Measurements from ENCODE around the gene UBP1.
"Not testable (repeated sequence)": the region's sequence is repeated elsewhere in the genome, so short reads cannot be mapped to it uniquely, and the experiment has no call there.

UBP1 gene

DNA sequence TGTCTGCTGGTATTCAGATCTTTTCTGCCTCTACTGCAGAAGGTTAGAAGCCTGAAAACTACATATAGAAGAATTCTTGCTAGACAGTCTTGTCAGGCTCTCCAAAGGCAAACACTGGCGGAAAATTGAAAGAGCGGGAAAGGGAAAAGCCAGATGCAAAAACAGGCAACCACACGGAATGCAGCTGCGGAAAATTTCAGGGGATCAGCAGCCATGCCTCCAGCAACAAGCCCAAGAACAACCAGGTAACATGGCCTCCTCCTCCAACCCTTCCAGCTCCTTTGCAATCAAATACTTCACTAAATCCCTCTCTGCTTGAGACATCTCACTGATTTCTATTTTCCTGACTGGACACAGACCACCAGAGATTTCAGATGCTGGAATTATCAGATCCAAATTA lies 9.6 kb downstream of the UBP1 start:
- TF ChIP-seq ZNF501 (tag by site-specific recombination; IDR thresholded peaks at IDR 0.05) = 0 out of 2 replicates have a peak, but pooled peaks have one; percentile 3
- TF ChIP-seq, protein P1, sequence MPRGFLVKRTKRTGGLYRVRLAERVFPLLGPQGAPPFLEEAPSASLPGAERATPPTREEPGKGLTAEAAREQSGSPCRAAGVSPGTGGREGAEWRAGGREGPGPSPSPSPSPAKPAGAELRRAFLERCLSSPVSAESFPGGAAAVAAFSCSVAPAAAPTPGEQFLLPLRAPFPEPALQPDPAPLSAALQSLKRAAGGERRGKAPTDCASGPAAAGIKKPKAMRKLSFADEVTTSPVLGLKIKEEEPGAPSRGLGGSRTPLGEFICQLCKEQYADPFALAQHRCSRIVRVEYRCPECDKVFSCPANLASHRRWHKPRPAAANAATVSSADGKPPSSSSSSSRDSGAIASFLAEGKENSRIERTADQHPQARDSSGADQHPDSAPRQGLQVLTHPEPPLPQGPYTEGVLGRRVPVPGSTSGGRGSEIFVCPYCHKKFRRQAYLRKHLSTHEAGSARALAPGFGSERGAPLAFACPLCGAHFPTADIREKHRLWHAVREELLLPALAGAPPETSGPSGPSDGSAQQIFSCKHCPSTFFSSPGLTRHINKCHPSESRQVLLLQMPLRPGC (tag by site-specific recombination; IDR thresholded peaks at IDR 0.05) = no peak
- Histone ChIP-seq H3K36me3 (ENCODE audit: control insufficient read depth in 2 of 2, insufficient read depth in 1 of 2, low read length in 2 of 2) (no peaks in the 10 kb centered on the region), H3K9me3 (ENCODE audit: control insufficient read depth, insufficient read depth, low read depth, low read length) (no peaks in the 10 kb centered on the region), H3K27ac (ENCODE audit: extremely low read depth, low read depth, low read length) (no peak overlapping the region), H3K4me1 (ENCODE audit: control insufficient read depth, insufficient read depth, low read length) (peaks cover 13% of the 10 kb centered on the region), H3K4me3 (ENCODE audit: low read depth, low read length) (no peak overlapping the region)
- CTCF ChIA-PET = no interaction called here
- POLR2A ChIA-PET = interaction anchor here (1.6 kb wide), 1 partner anchor 10 kb away, joined by 4 read pairs; the partner anchor contains the start of gene UBP1

DNA sequence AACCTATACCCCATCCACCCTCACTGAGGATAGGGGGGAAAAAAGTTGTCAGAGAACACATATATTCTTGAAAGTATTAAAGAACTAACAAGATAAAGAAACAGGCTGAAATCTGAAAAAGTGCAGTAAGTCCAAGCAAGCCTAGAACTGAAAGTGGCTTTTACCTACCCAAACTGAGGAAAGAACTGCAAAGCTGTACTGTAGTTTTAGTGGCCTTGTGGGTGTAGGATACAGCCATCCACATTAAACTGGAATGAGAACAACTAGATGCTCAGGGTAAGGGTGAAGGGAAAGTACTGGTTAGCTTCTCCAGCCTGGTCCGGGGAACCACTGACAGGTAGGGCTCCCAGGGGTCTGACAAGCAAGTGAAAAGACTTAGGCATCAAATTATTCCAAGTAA lies 10.1 kb downstream of the UBP1 start:
- POLR2A ChIA-PET = interaction anchor here (0.9 to 1.6 kb wide), 2 partner anchors 9 to 10 kb away, joined by 3 to 4 read pairs; partner anchors contain the start of gene UBP1
- no peaks in the 10 kb centered on the region for H3K36me3 ChIP-seq (ENCODE audit: control insufficient read depth in 2 of 2, insufficient read depth in 1 of 2, low read length in 2 of 2)
- peaks cover 11% of the 10 kb centered on the region for H3K4me1 ChIP-seq (ENCODE audit: control insufficient read depth, insufficient read depth, low read length)
- TF ChIP-seq SETDB1 (IDR thresholded peaks at IDR 0.05; ENCODE audit: insufficient read length, low read length) (no peak), HOXC10 (CRISPR knock-in tag; IDR thresholded peaks at IDR 0.05) (no peak), ZNF501 (tag by site-specific recombination; IDR thresholded peaks at IDR 0.05) (0 out of 2 replicates have a peak, but pooled peaks have one; percentile 0), HOXA7 (CRISPR knock-in tag; IDR thresholded peaks at IDR 0.05; ENCODE audit: borderline replicate concordance) (no peak), ZNF335 (tag by site-specific recombination; conservative IDR thresholded peaks at IDR 0.05) (no peak), ZNF660 (tag by site-specific recombination; IDR thresholded peaks at IDR 0.05) (no peak)
- CTCF ChIA-PET = no interaction called here
- H3K4me3 ChIP-seq (ENCODE audit: low read depth, low read length) = no peak overlapping the region
- H3K9me3 ChIP-seq (ENCODE audit: control insufficient read depth, insufficient read depth, low read depth, low read length) = no peaks in the 10 kb centered on the region
- no peak overlapping the region for H3K27ac ChIP-seq (ENCODE audit: extremely low read depth, low read depth, low read length)

DNA sequence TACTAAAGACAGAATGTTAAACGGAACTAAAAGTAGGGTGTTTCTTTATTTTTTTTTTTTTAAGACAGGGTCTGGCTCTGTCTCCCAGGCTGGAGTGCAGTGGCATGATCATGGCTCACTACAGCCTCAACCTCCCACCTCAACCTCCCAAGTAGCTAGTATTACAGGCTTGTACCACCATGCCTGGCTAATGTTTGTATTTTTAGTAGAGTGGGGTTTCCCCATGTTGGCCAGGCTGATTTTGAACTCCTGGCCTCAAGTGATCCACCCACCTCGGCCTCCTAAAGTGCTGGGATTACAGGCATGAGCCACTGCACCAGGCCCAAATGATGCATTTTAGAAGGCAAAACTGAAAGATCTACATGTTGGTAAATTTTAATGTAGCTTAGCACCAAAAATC lies 10.9 kb downstream of the UBP1 start:
- peaks cover 11% of the 10 kb centered on the region for H3K4me1 ChIP-seq (ENCODE audit: control insufficient read depth, insufficient read depth, low read length)
- POLR2A ChIA-PET = interaction anchor here (0.9 to 1.6 kb wide), 2 partner anchors 9 to 11 kb away, joined by 3 to 4 read pairs; partner anchors contain the start of gene UBP1
- H3K9me3 ChIP-seq (ENCODE audit: control insufficient read depth, insufficient read depth, low read depth, low read length); H3K4me3 ChIP-seq (ENCODE audit: low read depth, low read length); H3K27ac ChIP-seq (ENCODE audit: extremely low read depth, low read depth, low read length); H3K36me3 ChIP-seq (ENCODE audit: control insufficient read depth in 2 of 2, insufficient read depth in 1 of 2, low read length in 2 of 2); CTCF ChIA-PET: not testable (repeated sequence)
- TF ChIP-seq GLIS1 (tag by site-specific recombination; IDR thresholded peaks at IDR 0.05) = peak; percentile 40

DNA sequence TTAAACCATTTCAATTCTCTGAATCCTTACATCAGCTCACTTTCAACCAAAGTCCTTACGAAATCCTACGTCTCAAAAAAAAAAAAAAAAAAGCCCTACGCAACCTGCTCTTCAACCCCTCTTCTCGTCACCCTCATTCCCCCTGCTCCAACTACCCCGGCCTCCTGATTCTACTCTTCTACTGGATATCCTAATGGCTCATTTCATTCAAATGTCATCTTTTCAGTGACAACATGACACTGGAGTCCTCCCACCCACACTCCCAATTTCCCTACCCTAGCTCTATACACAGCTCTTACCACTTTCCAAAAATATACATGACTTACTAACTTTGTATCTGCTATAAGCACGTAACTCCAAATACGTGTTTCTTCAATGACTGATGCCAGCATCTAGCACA lies 11.5 kb downstream of the UBP1 start:
- CTCF ChIA-PET = no interaction called here
- Histone ChIP-seq H3K9me3 (ENCODE audit: control insufficient read depth, insufficient read depth, low read depth, low read length) (no peaks in the 10 kb centered on the region), H3K4me1 (ENCODE audit: control insufficient read depth, insufficient read depth, low read length) (peaks cover 11% of the 10 kb centered on the region), H3K36me3 (ENCODE audit: control insufficient read depth in 2 of 2, insufficient read depth in 1 of 2, low read length in 2 of 2) (peaks cover 1 to 2% of the 10 kb centered on the region in 2 experiments; a peak in 2 of 3 replicates), H3K4me3 (ENCODE audit: low read depth, low read length) (no peak overlapping the region), H3K27ac (ENCODE audit: extremely low read depth, low read depth, low read length) (no peak overlapping the region)
- 0 out of 2 replicates have a peak, but pooled peaks have one; percentile 19 for TF ChIP-seq PRDM1 (tag by site-specific recombination; IDR thresholded peaks at IDR 0.05)
- no peak for TF ChIP-seq ZNF544 (tag by site-specific recombination; IDR thresholded peaks at IDR 0.05)
- TF ChIP-seq SCRT1 (tag by site-specific recombination; IDR thresholded peaks at IDR 0.05; ENCODE audit: borderline replicate concordance) = no peak
- TF ChIP-seq, protein P2, sequence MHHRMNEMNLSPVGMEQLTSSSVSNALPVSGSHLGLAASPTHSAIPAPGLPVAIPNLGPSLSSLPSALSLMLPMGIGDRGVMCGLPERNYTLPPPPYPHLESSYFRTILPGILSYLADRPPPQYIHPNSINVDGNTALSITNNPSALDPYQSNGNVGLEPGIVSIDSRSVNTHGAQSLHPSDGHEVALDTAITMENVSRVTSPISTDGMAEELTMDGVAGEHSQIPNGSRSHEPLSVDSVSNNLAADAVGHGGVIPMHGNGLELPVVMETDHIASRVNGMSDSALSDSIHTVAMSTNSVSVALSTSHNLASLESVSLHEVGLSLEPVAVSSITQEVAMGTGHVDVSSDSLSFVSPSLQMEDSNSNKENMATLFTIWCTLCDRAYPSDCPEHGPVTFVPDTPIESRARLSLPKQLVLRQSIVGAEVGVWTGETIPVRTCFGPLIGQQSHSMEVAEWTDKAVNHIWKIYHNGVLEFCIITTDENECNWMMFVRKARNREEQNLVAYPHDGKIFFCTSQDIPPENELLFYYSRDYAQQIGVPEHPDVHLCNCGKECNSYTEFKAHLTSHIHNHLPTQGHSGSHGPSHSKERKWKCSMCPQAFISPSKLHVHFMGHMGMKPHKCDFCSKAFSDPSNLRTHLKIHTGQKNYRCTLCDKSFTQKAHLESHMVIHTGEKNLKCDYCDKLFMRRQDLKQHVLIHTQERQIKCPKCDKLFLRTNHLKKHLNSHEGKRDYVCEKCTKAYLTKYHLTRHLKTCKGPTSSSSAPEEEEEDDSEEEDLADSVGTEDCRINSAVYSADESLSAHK (tag by site-specific recombination; IDR thresholded peaks at IDR 0.05) = no peak
- TF ChIP-seq ZNF2 (tag by site-specific recombination; IDR thresholded peaks at IDR 0.05) = no peak
- no peak for TF ChIP-seq ZFP37 (tag by site-specific recombination; IDR thresholded peaks at IDR 0.05)
- no peak for TF ChIP-seq ZNF10 (tag by site-specific recombination; IDR thresholded peaks at IDR 0.05)
- POLR2A ChIA-PET = interaction anchor here (1.2 kb wide), 1 partner anchor 12 kb away, joined by 3 read pairs; the partner anchor contains the start of gene UBP1
